WTC11 (cell line): ENCODE results near the gene VIPR2. TPM values are rescaled to one million over a fixed set of nuclear protein-coding genes. Genes with fewer than 3 reads are reported as not detected.

Experiments
- ATAC-seq: fragments of 200-7000 bp; cut with Tn5 transposase; 2 replicates; pipeline ENCODE4 v1.10.0; 2021; ENCODE audit warnings: mild to moderate bottlenecking, moderate library complexity
- CTCF ChIA-PET: fragments of 300-600 bp; sonication (Branson Sonifier 250); formaldehyde crosslinking; loops from one replicate; lab custom pipeline; 2021; ENCODE audit warnings: antibody characterized with exemption; lab: Charles Lee
- POLR2A ChIA-PET: fragments of 350-600 bp; sonication (Branson Sonifier 250); formaldehyde crosslinking; loops from one replicate; lab custom pipeline; 2021; ENCODE audit warnings: antibody characterized with exemption; lab: Charles Lee
- DNase-seq: peaks from one replicate; pipeline ENCODE4 v3.0.0; 2021; ENCODE audit warnings: low spot score
- H3K27ac Mint-ChIP-seq: 2 replicates; pipeline ENCODE4 v1.8.0; 2021; ENCODE audit warnings: mixed read lengths
- H3K27me3 Mint-ChIP-seq: 2 replicates; pipeline ENCODE4 v1.8.0; 2021; ENCODE audit warnings: low read depth, mild to moderate bottlenecking, moderate library complexity, mixed read lengths
- H3K36me3 Mint-ChIP-seq: 2 replicates; pipeline ENCODE4 v1.8.0; 2021; ENCODE audit warnings: mixed read lengths
- H3K4me1 Mint-ChIP-seq: 2 replicates; pipeline ENCODE4 v1.8.0; 2022; ENCODE audit warnings: mixed read lengths
- H3K4me3 Mint-ChIP-seq: 2 replicates; pipeline ENCODE4 v1.8.0; 2021; ENCODE audit warnings: mild to moderate bottlenecking, moderate library complexity, mixed read lengths
- H3K9me3 Mint-ChIP-seq: 2 replicates; pipeline ENCODE4 v1.8.0; 2021; ENCODE audit warnings: mixed read lengths
- ATF1 ChIP-seq: sonication (generic); formaldehyde crosslinking; IDR thresholded peaks from 2 replicates; pipeline ENCODE4 v1.8.1; 2023; ENCODE audit warnings: mild to moderate bottlenecking, moderate library complexity, missing genetic modification reagents
- EMX1 ChIP-seq: fragments of 250-450 bp; sonication (Bioruptor Pico); IDR thresholded peaks from 2 replicates; pipeline ENCODE4 v1.8.0; 2021; ENCODE audit warnings: mild to moderate bottlenecking
- GABPB1 ChIP-seq: sonication (generic); formaldehyde crosslinking; IDR thresholded peaks from 2 replicates; pipeline ENCODE4 v1.8.1; 2023; ENCODE audit warnings: mild to moderate bottlenecking, missing genetic modification reagents
- KAT7 ChIP-seq: sonication (generic); formaldehyde crosslinking; IDR thresholded peaks from 2 replicates; pipeline ENCODE4 v1.8.1; 2023; ENCODE audit warnings: missing genetic modification reagents, mild to moderate bottlenecking, borderline replicate concordance
- MYBL2 ChIP-seq: sonication (generic); formaldehyde crosslinking; IDR thresholded peaks from 2 replicates; pipeline ENCODE4 v1.8.1; 2023; ENCODE audit warnings: mild to moderate bottlenecking, moderate library complexity, missing genetic modification reagents
- NFATC4 ChIP-seq: fragments of 250-450 bp; sonication (Bioruptor Pico); IDR thresholded peaks from 2 replicates; pipeline ENCODE4 v1.9.0; 2021; ENCODE audit warnings: mild to moderate bottlenecking
- NFYB ChIP-seq: sonication (generic); formaldehyde crosslinking; conservative IDR thresholded peaks from 2 replicates; pipeline ENCODE4 v1.8.0; 2022; ENCODE audit warnings: low read depth, missing genetic modification reagents
- NR1H2 ChIP-seq: sonication (generic); formaldehyde crosslinking; IDR thresholded peaks from 2 replicates; pipeline ENCODE4 v1.9.0; 2021; ENCODE audit warnings: mild to moderate bottlenecking, moderate library complexity, missing genetic modification reagents
- PRDM15 ChIP-seq: sonication (generic); formaldehyde crosslinking; IDR thresholded peaks from 2 replicates; pipeline ENCODE4 v1.8.0; 2022; ENCODE audit warnings: missing genetic modification reagents
- RELA ChIP-seq: sonication (generic); formaldehyde crosslinking; IDR thresholded peaks from 2 replicates; pipeline ENCODE4 v1.8.1; 2022; ENCODE audit warnings: missing genetic modification reagents, mild to moderate bottlenecking, borderline replicate concordance
- SMAD4 ChIP-seq: sonication (generic); formaldehyde crosslinking; IDR thresholded peaks from 2 replicates; pipeline ENCODE4 v1.8.0; 2022; ENCODE audit warnings: mild to moderate bottlenecking, missing genetic modification reagents
- TCF7 ChIP-seq: sonication (generic); formaldehyde crosslinking; IDR thresholded peaks from 2 replicates; pipeline ENCODE4 v1.8.0; 2022; ENCODE audit warnings: mild to moderate bottlenecking, low read depth, missing genetic modification reagents, moderate library complexity
- TEAD4 ChIP-seq: sonication (generic); formaldehyde crosslinking; IDR thresholded peaks from 2 replicates; pipeline ENCODE4 v1.8.0; 2022; ENCODE audit warnings: mild to moderate bottlenecking, missing genetic modification reagents
- ZBTB43 ChIP-seq: sonication (generic); formaldehyde crosslinking; IDR thresholded peaks from 2 replicates; pipeline ENCODE4 v1.8.1; 2023; ENCODE audit warnings: mild to moderate bottlenecking, missing genetic modification reagents
- ZNF121 ChIP-seq: sonication (generic); formaldehyde crosslinking; IDR thresholded peaks from 2 replicates; pipeline ENCODE4 v1.8.0; 2023; ENCODE audit warnings: missing genetic modification reagents
- ZNF232 ChIP-seq: sonication (generic); formaldehyde crosslinking; IDR thresholded peaks from 2 replicates; pipeline ENCODE4 v1.8.0; 2022; ENCODE audit warnings: mild to moderate bottlenecking, missing genetic modification reagents
- ZNF281 ChIP-seq: sonication (generic); formaldehyde crosslinking; IDR thresholded peaks from 2 replicates; pipeline ENCODE4 v1.8.0; 2023; ENCODE audit warnings: mild to moderate bottlenecking, missing genetic modification reagents
- ZNF423 ChIP-seq: fragments of 250-450 bp; sonication (Bioruptor Pico); IDR thresholded peaks from 2 replicates; pipeline ENCODE4 v2.1.2; 2022; ENCODE audit warnings: mild to moderate bottlenecking, moderate library complexity
- ZSCAN18 ChIP-seq: fragments of 250-450 bp; sonication (Bioruptor Pico); IDR thresholded peaks from 2 replicates; pipeline ENCODE4 v2.1.2; 2022; ENCODE audit warnings: mild to moderate bottlenecking, moderate library complexity
- total RNA-seq: library from RNA; stranded (reverse); gene quantifications from 3 replicates; pipeline ENCODE4 v1.2.3, GENCODE V29; 2021
- TF ChIP-seq, protein P1 (sequence below): sonication (generic); formaldehyde crosslinking; conservative IDR thresholded peaks from 2 replicates; pipeline ENCODE4 v1.8.1; 2023; ENCODE audit warnings: mild to moderate bottlenecking, low read depth, missing genetic modification reagents, moderate library complexity

The VIPR2 gene
- total RNA-seq, 1 experiment from 2014 or later, result 7.5 TPM

DNA sequence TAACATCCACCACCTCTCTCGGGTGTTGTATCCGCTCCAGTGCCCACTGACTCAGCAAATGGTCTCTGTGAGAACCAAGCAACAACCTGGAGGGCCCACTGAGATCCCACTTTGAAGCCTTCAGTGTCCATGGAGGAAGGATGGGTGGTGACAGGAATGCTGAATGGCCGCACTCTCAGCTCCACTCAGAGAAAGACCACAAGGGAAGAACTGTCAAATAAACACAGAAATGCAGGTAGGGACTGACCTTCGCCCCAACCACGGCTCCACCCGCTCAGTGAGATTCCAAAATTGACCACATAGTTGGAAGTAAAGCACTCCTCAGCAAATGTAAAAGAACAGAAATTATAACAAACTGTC, 65.8 kb downstream of the VIPR2 start:
- POLR2A ChIA-PET, result no interaction called here
- TF ChIP-seq TCF7 (CRISPR knock-in tag) (no peak), NFYB (CRISPR knock-in tag) (no peak), ZSCAN18 (CRISPR knock-in tag) (no peak), KAT7 (CRISPR knock-in tag) (no peak), TEAD4 (CRISPR knock-in tag) (no peak), ZNF121 (CRISPR knock-in tag) (no peak), ZNF281 (CRISPR knock-in tag) (no peak), NR1H2 (CRISPR knock-in tag) (no peak), NFATC4 (CRISPR knock-in tag) (no peak), ZNF423 (no peak), SMAD4 (CRISPR knock-in tag) (no peak), ATF1 (CRISPR knock-in tag) (no peak), PRDM15 (CRISPR knock-in tag) (no peak), ZBTB43 (no peak), GABPB1 (CRISPR knock-in tag) (no peak), RELA (no peak), MYBL2 (CRISPR knock-in tag) (no peak), ZNF232 (CRISPR knock-in tag) (no peak), EMX1 (no peak)
- TF ChIP-seq, protein P1, sequence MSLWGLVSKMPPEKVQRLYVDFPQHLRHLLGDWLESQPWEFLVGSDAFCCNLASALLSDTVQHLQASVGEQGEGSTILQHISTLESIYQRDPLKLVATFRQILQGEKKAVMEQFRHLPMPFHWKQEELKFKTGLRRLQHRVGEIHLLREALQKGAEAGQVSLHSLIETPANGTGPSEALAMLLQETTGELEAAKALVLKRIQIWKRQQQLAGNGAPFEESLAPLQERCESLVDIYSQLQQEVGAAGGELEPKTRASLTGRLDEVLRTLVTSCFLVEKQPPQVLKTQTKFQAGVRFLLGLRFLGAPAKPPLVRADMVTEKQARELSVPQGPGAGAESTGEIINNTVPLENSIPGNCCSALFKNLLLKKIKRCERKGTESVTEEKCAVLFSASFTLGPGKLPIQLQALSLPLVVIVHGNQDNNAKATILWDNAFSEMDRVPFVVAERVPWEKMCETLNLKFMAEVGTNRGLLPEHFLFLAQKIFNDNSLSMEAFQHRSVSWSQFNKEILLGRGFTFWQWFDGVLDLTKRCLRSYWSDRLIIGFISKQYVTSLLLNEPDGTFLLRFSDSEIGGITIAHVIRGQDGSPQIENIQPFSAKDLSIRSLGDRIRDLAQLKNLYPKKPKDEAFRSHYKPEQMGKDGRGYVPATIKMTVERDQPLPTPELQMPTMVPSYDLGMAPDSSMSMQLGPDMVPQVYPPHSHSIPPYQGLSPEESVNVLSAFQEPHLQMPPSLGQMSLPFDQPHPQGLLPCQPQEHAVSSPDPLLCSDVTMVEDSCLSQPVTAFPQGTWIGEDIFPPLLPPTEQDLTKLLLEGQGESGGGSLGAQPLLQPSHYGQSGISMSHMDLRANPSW (CRISPR knock-in tag), result no peak
- no peak for DNase-seq
- H3K4me3 Mint-ChIP-seq, result no peak overlapping the region
- H3K9me3 Mint-ChIP-seq, result no peaks in the 10 kb centered on the region
- H3K36me3 Mint-ChIP-seq, result no peaks in the 10 kb centered on the region
- H3K27me3 Mint-ChIP-seq, result no peaks in the 10 kb centered on the region
- no peak overlapping the region for H3K27ac Mint-ChIP-seq
- peaks cover 3% of the 10 kb centered on the region; the same call in 1 of the 2 replicates for H3K4me1 Mint-ChIP-seq
- CTCF ChIA-PET, result no interaction called here
- ATAC-seq, result no peak
